HL-60 (cell line): ENCODE measurements around the gene NDE1.

Experiments used
- DNase-seq, 2 experiments: peaks; one replicate each; pipeline ENCODE4 v3.0.0-alpha.2; 2010 to 2020; ENCODE audit warnings: low read depth in 1 of 2, low spot score in 1 of 2
- H3K27ac ChIP-seq: fragments of 250-450 bp; sonication (Bioruptor Pico); replicated peaks from 2 replicates; pipeline ENCODE4 v1.5.1; 2020; ENCODE audit warnings: mild to moderate bottlenecking, moderate library complexity
- H3K27me3 ChIP-seq: fragments of 250-450 bp; sonication (Bioruptor Pico); 2 replicates; pipeline ENCODE4 v1.5.1; 2021; ENCODE audit warnings: mild to moderate bottlenecking, moderate library complexity; ENCODE audit not compliant: insufficient read depth, poor library complexity, severe bottlenecking
- H3K4me3 ChIP-seq: replicated peaks from 2 replicates; pipeline ENCODE4 v1.5.1; 2011; ENCODE audit warnings: mild to moderate bottlenecking, control low read depth, low read length; ENCODE audit not compliant: insufficient read depth
- CTCF ChIP-seq: IDR thresholded peaks from one replicate; pipeline ENCODE4 v1.5.1; 2011; ENCODE audit warnings: low read length, control low read depth, inconsistent platforms; ENCODE audit not compliant: insufficient read depth
- GABPA ChIP-seq: IDR thresholded peaks from 2 replicates; pipeline ENCODE4 v1.6.1; 2012; ENCODE audit warnings: low read depth
- POLR2AphosphoS5 ChIP-seq: IDR thresholded peaks from 2 replicates; pipeline ENCODE4 v1.6.1; 2012; ENCODE audit warnings: low read depth
- REST ChIP-seq: IDR thresholded peaks from 2 replicates; pipeline ENCODE4 v1.6.1; 2012; ENCODE audit warnings: low read depth; ENCODE audit not compliant: insufficient replicate concordance
- SPI1 ChIP-seq: IDR thresholded peaks from 2 replicates; pipeline ENCODE4 v1.6.1; 2012; ENCODE audit warnings: low read depth, mild to moderate bottlenecking, borderline replicate concordance

The NDE1 gene

GRCh38 chr16:15636392-15636873 lies 13.6 kb upstream of the NDE1 start:
- H3K27me3 ChIP-seq = no peaks in the 10 kb centered on the region
- no peak for TF ChIP-seq GABPA
- no peak for TF ChIP-seq SPI1
- no peak for TF ChIP-seq REST
- TF ChIP-seq POLR2AphosphoS5 = no peak
- no peak for TF ChIP-seq CTCF
- no peak overlapping the region for H3K27ac ChIP-seq
- DNase-seq = no peak
- no peak overlapping the region for H3K4me3 ChIP-seq

GRCh38 chr16:15639061-15639568 lies 10.9 kb upstream of the NDE1 start:
- H3K4me3 ChIP-seq = no peak overlapping the region
- no peak for DNase-seq
- no peaks in the 10 kb centered on the region for H3K27me3 ChIP-seq

More at GRCh38 chr16:15639061-15639568, 10.9 kb upstream of the NDE1 start:
- no peak overlapping the region for H3K27ac ChIP-seq
- TF ChIP-seq POLR2AphosphoS5 (no peak), REST (no peak), GABPA (no peak), SPI1 (no peak), CTCF (no peak)
